ENCODE data around the gene NSMF.

DNA sequence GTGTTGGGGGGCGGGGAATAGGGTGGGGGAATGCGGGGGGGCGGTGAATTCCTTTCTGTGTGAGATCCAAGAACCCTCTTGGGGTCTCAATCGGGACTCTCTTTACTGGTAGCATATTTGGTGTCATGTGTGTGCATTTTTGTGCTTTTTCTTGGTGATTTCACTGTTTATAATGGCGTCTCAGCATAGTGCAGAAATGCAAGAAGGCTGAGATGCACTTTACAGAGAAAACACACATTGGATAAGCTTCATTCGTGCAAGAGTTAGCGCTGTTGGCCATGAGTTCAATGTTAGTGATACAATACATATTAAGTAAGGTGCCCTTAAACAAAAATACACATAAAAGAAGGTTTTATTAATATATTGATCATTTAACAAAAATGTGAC lies 17.2 kb downstream of the NSMF start:
- TF ChIP-seq, protein P1, sequence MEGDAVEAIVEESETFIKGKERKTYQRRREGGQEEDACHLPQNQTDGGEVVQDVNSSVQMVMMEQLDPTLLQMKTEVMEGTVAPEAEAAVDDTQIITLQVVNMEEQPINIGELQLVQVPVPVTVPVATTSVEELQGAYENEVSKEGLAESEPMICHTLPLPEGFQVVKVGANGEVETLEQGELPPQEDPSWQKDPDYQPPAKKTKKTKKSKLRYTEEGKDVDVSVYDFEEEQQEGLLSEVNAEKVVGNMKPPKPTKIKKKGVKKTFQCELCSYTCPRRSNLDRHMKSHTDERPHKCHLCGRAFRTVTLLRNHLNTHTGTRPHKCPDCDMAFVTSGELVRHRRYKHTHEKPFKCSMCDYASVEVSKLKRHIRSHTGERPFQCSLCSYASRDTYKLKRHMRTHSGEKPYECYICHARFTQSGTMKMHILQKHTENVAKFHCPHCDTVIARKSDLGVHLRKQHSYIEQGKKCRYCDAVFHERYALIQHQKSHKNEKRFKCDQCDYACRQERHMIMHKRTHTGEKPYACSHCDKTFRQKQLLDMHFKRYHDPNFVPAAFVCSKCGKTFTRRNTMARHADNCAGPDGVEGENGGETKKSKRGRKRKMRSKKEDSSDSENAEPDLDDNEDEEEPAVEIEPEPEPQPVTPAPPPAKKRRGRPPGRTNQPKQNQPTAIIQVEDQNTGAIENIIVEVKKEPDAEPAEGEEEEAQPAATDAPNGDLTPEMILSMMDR (IDR thresholded peaks at IDR 0.05 in 8 of 11, conservative IDR thresholded peaks at IDR 0.05 in 3 of 11) = no peak
- no peak for TF ChIP-seq POLR2AphosphoS5 (IDR thresholded peaks at IDR 0.05)
- TF ChIP-seq POLR2A (IDR thresholded peaks at IDR 0.05) = no peak
